Measurements from ENCODE around the gene MPC1L.

MPC1L gene

GRCh38 chrX:40632199-40632598 lies 9.0 kb downstream of the MPC1L start:
- no peak for DNase-seq

- DNase-seq: no peak
Measured at GRCh38 chrX:40637687-40638086, 14.5 kb downstream of the MPC1L start.

GRCh38 chrX:40644176-40644575 lies 20.9 kb downstream of the MPC1L start:
- no peak for DNase-seq

DNA sequence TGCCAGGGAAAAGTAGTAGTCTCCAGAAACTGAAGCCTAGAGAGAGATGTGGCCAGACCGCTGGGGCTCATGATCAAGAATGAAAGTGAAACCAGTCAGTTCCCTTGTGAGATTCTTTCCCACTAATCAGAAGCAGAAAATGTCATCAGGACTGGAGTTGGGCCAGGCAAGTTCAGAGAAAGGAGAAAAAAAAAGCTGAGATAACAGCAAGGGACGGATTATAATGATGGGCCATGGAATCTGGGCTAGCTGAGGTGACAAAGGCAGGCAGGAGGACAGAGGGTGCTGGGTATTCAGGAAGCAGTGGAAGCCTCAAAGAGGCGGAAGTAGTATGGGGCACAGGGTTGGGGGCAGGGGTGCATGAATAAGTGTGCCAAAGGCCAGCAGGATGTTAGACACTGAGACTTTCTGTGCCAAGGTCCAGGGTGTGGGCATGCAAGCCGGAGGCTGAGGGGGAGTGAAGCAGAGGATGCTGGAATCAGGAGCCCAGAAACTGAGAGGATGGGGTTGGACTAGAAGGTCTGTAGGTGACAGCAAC lies 21.7 kb downstream of the MPC1L start:
- no peak for DNase-seq

- DNase-seq: no peak
Measured at GRCh38 chrX:40646489-40647306, 23.5 kb downstream of the MPC1L start.

DNA sequence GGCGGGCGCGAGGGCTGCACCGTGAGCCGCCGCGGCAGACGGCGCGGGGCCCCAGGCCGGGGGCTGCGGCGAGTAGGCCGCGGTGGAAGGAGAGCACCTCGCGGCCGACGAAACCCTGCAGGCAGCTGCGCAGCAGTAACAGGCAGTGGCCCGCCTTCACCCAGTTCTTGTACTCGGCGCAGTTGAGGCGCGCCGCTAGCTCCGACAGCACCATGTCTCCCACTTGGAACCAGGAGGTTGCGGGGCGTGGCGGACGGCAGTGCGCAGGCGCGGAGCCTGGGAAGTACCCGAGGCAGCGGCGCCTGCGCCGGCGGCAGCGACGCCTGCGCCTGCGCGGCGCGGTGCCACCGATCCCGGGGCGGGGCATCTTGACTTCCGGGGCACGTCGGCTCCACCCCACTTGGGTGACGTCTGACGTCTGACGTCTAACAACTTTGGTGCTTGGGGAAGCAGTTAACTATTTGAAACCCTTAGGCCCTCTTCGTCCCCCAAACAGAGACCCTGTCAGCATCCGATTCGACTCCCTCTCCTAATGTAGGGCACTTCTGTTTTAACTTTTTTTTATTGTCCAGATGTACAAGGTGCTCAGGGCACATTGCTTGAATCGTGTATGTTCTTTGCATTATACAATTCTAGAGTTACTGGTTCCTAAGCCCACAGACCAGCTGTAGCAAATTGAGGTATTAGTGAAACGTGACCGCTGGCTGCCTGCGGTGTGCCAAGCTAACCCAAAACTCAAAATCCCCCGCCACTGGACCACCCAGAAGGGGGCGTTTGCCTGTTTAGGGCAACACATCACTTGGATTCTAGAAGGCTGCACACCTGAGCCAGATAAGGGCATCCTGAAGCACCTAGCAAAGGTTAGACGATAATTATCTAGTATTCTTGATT lies 24.3 kb downstream of the MPC1L start, which contains the start of gene CXorf38:
Gene CXorf38 (minus strand): TSS at position 255 of the 891 bp plus-strand sequence. CDS start 41 bp downstream, at position 214.
- peak; percentile 92 for DNase-seq

DNA sequence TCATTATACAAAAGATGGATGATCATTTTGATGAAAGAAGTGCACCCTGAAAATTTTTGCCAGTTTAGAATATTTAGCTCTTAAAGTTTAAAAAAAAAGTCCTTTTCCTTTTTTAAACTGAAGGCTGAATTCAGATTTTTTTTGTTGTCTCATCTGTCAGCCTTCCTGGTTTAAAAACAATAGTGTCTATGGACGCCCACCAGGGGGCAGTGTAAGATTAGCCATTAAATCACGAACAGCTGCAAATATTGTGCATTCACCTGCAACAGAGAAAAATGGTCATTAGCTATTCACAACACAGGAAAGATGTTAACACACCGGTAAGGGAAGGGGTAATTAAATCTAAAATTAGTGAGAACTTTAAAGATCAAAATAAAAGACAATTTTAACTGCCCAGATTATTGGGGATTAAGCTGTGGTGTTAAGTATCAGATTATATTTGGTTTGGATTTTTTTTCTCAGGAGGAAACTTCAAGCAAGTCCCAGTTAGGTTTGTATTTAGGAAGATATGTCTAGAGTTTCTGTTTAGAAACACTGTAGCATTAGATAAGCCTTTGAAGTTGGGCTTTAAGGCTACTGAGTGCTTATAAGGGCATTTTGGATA lies 28.5 kb downstream of the MPC1L start:
- peak; percentile 58 for DNase-seq

- no peak for DNase-seq
Measured at GRCh38 chrX:40652664-40653063, 29.4 kb downstream of the MPC1L start.

GRCh38 chrX:40653535-40653934 lies 30.3 kb downstream of the MPC1L start:
- no peak for DNase-seq

GRCh38 chrX:40660381-40660780 lies 37.2 kb downstream of the MPC1L start:
- no peak for DNase-seq

- no peak for DNase-seq
Measured at GRCh38 chrX:40661489-40661888, 38.3 kb downstream of the MPC1L start.

- DNase-seq: no peak
Measured at GRCh38 chrX:40663078-40663740, 40.0 kb downstream of the MPC1L start.

GRCh38 chrX:40663880-40664630 lies 40.8 kb downstream of the MPC1L start:
- DNase-seq: no peak

- no peak for DNase-seq
Measured at GRCh38 chrX:40671126-40671525, 47.9 kb downstream of the MPC1L start.

Data from NCI-H345 (cell line).